ENCODE measurements around the gene PTPRQ.
"Not testable (repeated sequence)": the region's sequence is repeated elsewhere in the genome, so short reads cannot be mapped to it uniquely, and the experiment has no call there.

Gene PTPRQ

DNA sequence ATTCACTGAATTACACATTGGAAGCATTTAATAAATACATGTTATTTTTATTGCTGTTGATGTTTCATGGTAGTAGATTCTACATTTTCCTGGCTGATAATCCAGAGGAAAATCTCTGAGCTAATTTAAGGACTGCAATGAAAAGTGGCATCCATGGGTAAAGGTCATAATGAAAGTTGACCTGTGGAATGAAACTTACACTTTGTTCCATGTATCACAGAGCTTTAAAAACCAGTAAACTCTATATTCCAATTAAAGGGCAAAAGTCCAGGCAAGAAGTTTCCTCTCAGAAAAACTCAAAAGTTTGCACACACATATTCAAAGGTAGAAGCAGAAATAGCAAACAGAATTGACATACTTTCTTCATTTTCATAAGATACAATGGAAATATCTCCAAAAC lies 218.6 kb downstream of the PTPRQ start:
- Mint-ChIP-seq H3K27ac (no peak overlapping the region), H3K36me3 (ENCODE audit: low read depth) (no peaks in the 10 kb centered on the region), H3K9me3 (no peaks in the 10 kb centered on the region), H3K4me3 (no peak overlapping the region), H3K4me1 (ENCODE audit: low read depth) (no peaks in the 10 kb centered on the region), H3K27me3 (no peaks in the 10 kb centered on the region)
- intact Hi-C loops (cut with micrococcal nuclease) = no loop called here

DNA sequence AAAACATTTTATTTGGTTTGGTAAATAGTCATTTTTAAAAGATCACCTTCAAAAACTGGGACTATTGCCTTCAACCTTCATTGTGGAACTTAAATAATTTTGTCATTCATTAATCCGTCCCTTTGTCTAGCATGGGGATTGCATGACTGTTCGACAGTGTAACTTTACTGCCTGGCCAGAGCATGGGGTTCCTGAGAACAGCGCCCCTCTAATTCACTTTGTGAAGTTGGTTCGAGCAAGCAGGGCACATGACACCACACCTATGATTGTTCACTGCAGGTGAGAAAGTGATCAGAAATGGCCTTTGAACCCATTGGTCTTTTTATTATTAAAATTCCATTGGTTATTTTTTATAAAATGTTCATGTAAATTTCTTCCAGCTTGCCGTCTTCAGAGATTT lies 226.2 kb downstream of the PTPRQ start:
- H3K36me3 Mint-ChIP-seq (ENCODE audit: low read depth) = no peaks in the 10 kb centered on the region
- H3K4me1 Mint-ChIP-seq (ENCODE audit: low read depth) = no peaks in the 10 kb centered on the region
- H3K9me3 Mint-ChIP-seq = no peaks in the 10 kb centered on the region
- intact Hi-C loops (cut with micrococcal nuclease) = no loop called here
- H3K27me3 Mint-ChIP-seq = no peaks in the 10 kb centered on the region
- H3K4me3 Mint-ChIP-seq = no peak overlapping the region
- no peak overlapping the region for H3K27ac Mint-ChIP-seq

DNA sequence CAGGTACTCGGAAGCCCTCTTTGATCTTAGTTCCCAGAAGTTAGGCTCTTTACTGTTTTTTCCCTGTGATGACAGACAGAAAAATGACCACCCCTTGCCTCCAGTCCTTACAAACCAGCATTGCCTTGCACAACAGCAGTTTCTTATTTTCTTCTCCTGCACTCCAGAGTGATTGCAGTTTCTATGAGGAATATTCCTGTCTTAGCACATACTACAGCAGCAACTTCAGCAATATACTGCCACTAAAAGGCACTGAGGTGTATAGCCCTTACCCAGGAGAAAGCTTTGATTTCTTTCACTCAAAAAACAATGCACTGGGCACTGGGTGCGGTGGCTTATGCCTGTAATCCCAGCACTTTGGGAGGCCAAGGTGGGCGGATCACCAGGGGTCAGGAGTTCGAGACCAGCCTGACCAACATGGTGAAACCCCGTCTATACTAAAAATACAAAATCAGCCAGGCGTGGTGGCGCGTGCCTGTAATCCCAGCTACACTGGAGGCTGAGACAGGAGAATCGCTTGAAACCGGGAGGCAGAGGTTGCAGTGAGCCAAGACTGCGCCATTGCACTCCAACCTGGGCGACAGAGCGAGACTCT lies 232.1 kb downstream of the PTPRQ start:
- H3K4me3 Mint-ChIP-seq; H3K27me3 Mint-ChIP-seq; H3K36me3 Mint-ChIP-seq (ENCODE audit: low read depth); H3K4me1 Mint-ChIP-seq (ENCODE audit: low read depth); H3K9me3 Mint-ChIP-seq; intact Hi-C loops (cut with micrococcal nuclease); H3K27ac Mint-ChIP-seq: not testable (repeated sequence)

- no peaks in the 10 kb centered on the region for H3K36me3 Mint-ChIP-seq (ENCODE audit: low read depth)
- H3K4me3 Mint-ChIP-seq = no peak overlapping the region
- H3K27ac Mint-ChIP-seq = no peak overlapping the region
- intact Hi-C loops (cut with micrococcal nuclease) = no loop called here
- no peaks in the 10 kb centered on the region for H3K9me3 Mint-ChIP-seq
- no peaks in the 10 kb centered on the region for H3K4me1 Mint-ChIP-seq (ENCODE audit: low read depth)
- H3K27me3 Mint-ChIP-seq = no peaks in the 10 kb centered on the region
These were observed 232.8 kb downstream of the PTPRQ start for GRCh38 chr12:80676856-80677255.

GRCh38 chr12:80677994-80678393 lies 234.0 kb downstream of the PTPRQ start:
- H3K36me3 Mint-ChIP-seq (ENCODE audit: low read depth) = no peaks in the 10 kb centered on the region
- H3K4me1 Mint-ChIP-seq (ENCODE audit: low read depth) = no peaks in the 10 kb centered on the region
- no peaks in the 10 kb centered on the region for H3K9me3 Mint-ChIP-seq
- intact Hi-C loops (cut with micrococcal nuclease) = no loop called here
- H3K27ac Mint-ChIP-seq = no peak overlapping the region
- no peaks in the 10 kb centered on the region for H3K27me3 Mint-ChIP-seq
- no peak overlapping the region for H3K4me3 Mint-ChIP-seq

GRCh38 chr12:80679346-80680131 lies 235.5 kb downstream of the PTPRQ start:
- Mint-ChIP-seq H3K4me1 (ENCODE audit: low read depth) (no peaks in the 10 kb centered on the region), H3K4me3 (no peak overlapping the region), H3K27ac (no peak overlapping the region), H3K36me3 (ENCODE audit: low read depth) (no peaks in the 10 kb centered on the region), H3K27me3 (no peaks in the 10 kb centered on the region), H3K9me3 (no peaks in the 10 kb centered on the region)
- intact Hi-C loops (cut with micrococcal nuclease) = no loop called here

- Mint-ChIP-seq H3K4me3 (no peak overlapping the region), H3K27me3 (no peaks in the 10 kb centered on the region), H3K36me3 (ENCODE audit: low read depth) (no peaks in the 10 kb centered on the region), H3K27ac (no peak overlapping the region), H3K4me1 (ENCODE audit: low read depth) (no peaks in the 10 kb centered on the region), H3K9me3 (no peaks in the 10 kb centered on the region)
- intact Hi-C loops (cut with micrococcal nuclease) = no loop called here
These were observed 237.3 kb downstream of the PTPRQ start for GRCh38 chr12:80681287-80681686.

DNA sequence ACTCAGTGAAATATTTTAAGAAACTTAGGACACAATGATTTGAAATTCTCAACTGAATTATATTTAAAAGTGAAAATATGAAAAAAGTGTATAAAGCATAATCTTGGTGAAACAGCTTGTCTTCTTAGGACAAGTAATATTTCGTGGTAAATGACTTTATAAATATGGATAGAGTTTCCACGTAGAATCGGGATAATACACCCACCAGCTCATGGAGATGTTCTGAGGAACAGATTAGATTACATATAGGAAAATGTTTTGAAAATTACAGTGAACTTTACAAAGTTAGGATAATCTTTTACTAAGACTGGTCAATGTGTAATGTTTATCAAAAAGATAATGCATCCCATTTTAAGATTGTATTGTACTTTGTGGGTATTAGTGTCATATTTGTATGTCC lies 237.8 kb downstream of the PTPRQ start:
- Mint-ChIP-seq H3K4me3 (no peak overlapping the region), H3K4me1 (ENCODE audit: low read depth) (no peaks in the 10 kb centered on the region)

GRCh38 chr12:80684077-80684495 lies 240.1 kb downstream of the PTPRQ start:
- Mint-ChIP-seq H3K9me3 (no peaks in the 10 kb centered on the region), H3K4me1 (ENCODE audit: low read depth) (no peaks in the 10 kb centered on the region), H3K27ac (no peak overlapping the region), H3K4me3 (no peak overlapping the region), H3K27me3 (no peaks in the 10 kb centered on the region), H3K36me3 (ENCODE audit: low read depth) (no peaks in the 10 kb centered on the region)
- intact Hi-C loops (cut with micrococcal nuclease) = no loop called here

More for the DNA sequence above, 237.8 kb downstream of the PTPRQ start:
- Mint-ChIP-seq H3K27me3 (no peaks in the 10 kb centered on the region), H3K9me3 (no peaks in the 10 kb centered on the region), H3K36me3 (ENCODE audit: low read depth) (no peaks in the 10 kb centered on the region), H3K27ac (no peak overlapping the region)
- intact Hi-C loops (cut with micrococcal nuclease) = no loop called here

GRCh38 chr12:80690090-80690489 lies 246.1 kb downstream of the PTPRQ start:
- intact Hi-C loops (cut with micrococcal nuclease) = no loop called here
- Mint-ChIP-seq H3K27ac (no peak overlapping the region), H3K4me1 (ENCODE audit: low read depth) (no peaks in the 10 kb centered on the region), H3K36me3 (ENCODE audit: low read depth) (no peaks in the 10 kb centered on the region), H3K4me3 (no peak overlapping the region), H3K9me3 (no peaks in the 10 kb centered on the region), H3K27me3 (no peaks in the 10 kb centered on the region)

DNA sequence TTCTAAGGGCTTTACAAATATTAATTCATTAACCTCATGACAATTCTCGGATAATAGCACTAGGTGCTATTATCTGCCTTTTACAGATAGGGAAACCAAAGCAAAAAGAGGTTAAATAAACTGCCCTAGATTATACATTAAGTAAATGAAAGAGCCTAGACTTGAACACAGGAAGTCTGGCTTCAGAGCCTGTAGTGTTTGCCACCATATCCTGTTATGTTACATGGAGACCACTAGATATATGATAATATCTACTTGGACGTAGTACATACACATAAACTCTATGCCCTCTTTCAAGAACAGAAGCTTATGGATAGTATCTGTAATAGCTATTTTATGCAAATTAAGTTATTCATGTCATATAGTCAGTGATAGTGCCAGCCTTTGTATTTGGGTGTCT lies 246.5 kb downstream of the PTPRQ start:
- Mint-ChIP-seq H3K27ac (no peak overlapping the region), H3K4me1 (ENCODE audit: low read depth) (no peaks in the 10 kb centered on the region), H3K9me3 (no peaks in the 10 kb centered on the region), H3K27me3 (no peaks in the 10 kb centered on the region), H3K36me3 (ENCODE audit: low read depth) (no peaks in the 10 kb centered on the region), H3K4me3 (no peak overlapping the region)
- intact Hi-C loops (cut with micrococcal nuclease) = no loop called here

DNA sequence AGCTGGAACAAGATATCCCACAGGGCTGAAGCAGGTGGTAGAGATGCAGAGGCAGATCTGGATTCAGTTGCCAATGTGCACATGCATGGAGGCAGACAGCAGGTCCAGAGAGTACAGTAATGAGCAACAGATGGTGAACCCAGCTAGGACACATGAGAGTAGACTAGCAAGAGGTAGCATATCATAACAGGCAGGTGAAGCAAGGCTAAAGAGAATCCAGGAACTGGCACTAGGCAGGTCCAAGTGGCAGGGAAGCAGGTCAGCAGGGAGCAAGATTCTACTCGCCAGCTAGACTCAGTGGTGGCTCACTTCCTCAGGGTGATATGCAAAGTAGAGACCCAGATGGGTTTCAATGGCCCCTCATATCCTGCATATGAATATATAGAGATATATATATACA lies 248.1 kb downstream of the PTPRQ start:
- intact Hi-C loops (cut with micrococcal nuclease) = no loop called here
- H3K27me3 Mint-ChIP-seq = no peaks in the 10 kb centered on the region

DNA sequence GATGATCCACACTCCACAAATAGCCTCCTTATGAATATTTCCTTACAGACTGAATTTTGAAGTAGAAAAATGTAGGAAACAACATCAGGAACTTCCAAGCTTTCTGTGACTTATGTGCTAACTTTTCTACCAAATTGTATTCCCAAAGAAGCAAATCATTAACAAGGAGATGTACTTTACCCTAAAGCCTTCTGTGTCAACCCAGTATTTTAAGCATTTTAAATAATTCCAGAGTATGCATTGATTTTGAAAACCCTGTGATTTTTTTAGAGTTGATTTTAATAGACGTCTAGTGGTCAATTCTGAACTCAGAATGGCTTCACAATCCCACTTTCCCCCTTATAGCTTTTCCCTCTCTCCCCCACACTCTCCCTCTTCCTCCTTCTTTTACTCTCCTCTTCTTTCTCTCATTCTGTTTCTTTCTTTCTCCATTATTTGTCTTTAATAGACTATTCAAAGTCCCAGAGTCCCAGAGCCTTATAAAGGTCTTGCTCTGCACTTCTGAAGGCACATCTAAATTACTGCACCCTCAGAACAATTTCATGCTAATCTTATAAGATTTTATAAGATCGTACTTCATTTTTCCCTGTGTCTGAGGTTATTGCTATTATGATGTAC lies 253.3 kb downstream of the PTPRQ start:
- peaks cover 3% of the 10 kb centered on the region for H3K27me3 Mint-ChIP-seq
- H3K36me3 Mint-ChIP-seq (ENCODE audit: low read depth) = no peaks in the 10 kb centered on the region
- H3K27ac Mint-ChIP-seq = no peak overlapping the region
- no peaks in the 10 kb centered on the region for H3K9me3 Mint-ChIP-seq
- H3K4me1 Mint-ChIP-seq (ENCODE audit: low read depth) = no peaks in the 10 kb centered on the region
- intact Hi-C loops (cut with micrococcal nuclease) = no loop called here
- H3K4me3 Mint-ChIP-seq = no peak overlapping the region

More for the DNA sequence above, 248.1 kb downstream of the PTPRQ start:
- Mint-ChIP-seq H3K36me3 (ENCODE audit: low read depth) (no peaks in the 10 kb centered on the region), H3K9me3 (no peaks in the 10 kb centered on the region), H3K4me1 (ENCODE audit: low read depth) (no peaks in the 10 kb centered on the region), H3K27ac (no peak overlapping the region), H3K4me3 (no peak overlapping the region)

DNA sequence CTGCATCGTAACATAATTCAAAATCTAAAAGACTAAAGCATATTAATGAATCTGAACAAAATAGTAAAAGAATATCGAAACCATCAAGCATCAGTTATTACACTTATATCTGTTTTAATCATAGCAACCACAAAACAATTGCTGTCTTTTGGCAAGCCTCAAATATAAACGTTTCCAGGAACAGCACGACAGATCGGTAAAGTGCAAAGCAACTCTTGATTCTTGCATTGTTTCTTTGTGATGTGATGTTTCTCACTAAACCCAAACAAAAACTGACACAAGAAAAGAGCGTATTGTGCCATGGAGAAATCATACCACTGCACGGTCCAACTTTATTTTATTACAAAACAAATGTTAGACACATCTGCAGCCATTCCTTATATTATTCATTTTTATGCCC lies 254.2 kb downstream of the PTPRQ start:
- H3K27me3 Mint-ChIP-seq = peaks cover 3% of the 10 kb centered on the region
- intact Hi-C loops (cut with micrococcal nuclease) = no loop called here
- H3K4me3 Mint-ChIP-seq = no peak overlapping the region
- H3K36me3 Mint-ChIP-seq (ENCODE audit: low read depth) = no peaks in the 10 kb centered on the region
- H3K27ac Mint-ChIP-seq = no peak overlapping the region
- H3K4me1 Mint-ChIP-seq (ENCODE audit: low read depth) = no peaks in the 10 kb centered on the region
- no peaks in the 10 kb centered on the region for H3K9me3 Mint-ChIP-seq
